Tibial artery (tissue), 4 donors: Measurements from ENCODE around the gene CACNA1C.

ENCODE experiments used
- DNase-seq, 2 donors: peaks; one replicate each; pipeline ENCODE4 v3.0.0-alpha.2; 2019
- H3K27ac ChIP-seq, 2 donors: fragments of 200-600 bp; sonication (generic) in 1 of 2; 1 replicate in 1 of 2; 2 replicates in 1 of 2; pipeline ENCODE4 v1.5.1; 2018 to 2019; ENCODE audit warnings: mild to moderate bottlenecking in 1 of 2
- H3K27me3 ChIP-seq, 2 donors: fragments of 200-600 bp; sonication (generic) in 1 of 2; one replicate each; pipeline versions ENCODE4 v1.5.1 to v1.6.0; 2016 to 2019
- H3K36me3 ChIP-seq, 3 donors: fragments of 200-600 bp; sonication (generic) in 2 of 3; one replicate each; pipeline ENCODE4 v1.5.1; 2016 to 2019; ENCODE audit warnings: mild to moderate bottlenecking in 2 of 3
- H3K4me1 ChIP-seq, 4 donors: fragments of 200-600 bp; sonication (generic) in 2 of 4; 1 replicate in 3 of 4; 2 replicates in 1 of 4; pipeline ENCODE4 v1.5.1; 2016 to 2019
- H3K4me3 ChIP-seq, 2 donors: fragments of 200-600 bp; sonication (generic) in 1 of 2; 1 replicate in 1 of 2; 2 replicates in 1 of 2; pipeline ENCODE4 v1.5.1; 2018 to 2019; ENCODE audit warnings: mild to moderate bottlenecking in 2 of 2
- H3K9me3 ChIP-seq, 3 donors: fragments of 200-600 bp; sonication (generic) in 1 of 3; one replicate each; pipeline ENCODE4 v1.5.1; 2016 to 2019
- intact Hi-C: fragments of 100-400 bp; cut with DNase I; formaldehyde crosslinking; loops from one replicate; pipeline ENCODE4 v1.15.0; 2023; ENCODE audit warnings: low total_unique reads
- TF ChIP-seq, protein P1 (sequence below), 2 experiments: fragments of 200-600 bp in 1 of 2; fragments of 450-650 bp in 1 of 2; IDR thresholded peaks; one replicate each; pipeline ENCODE4 v1.5.1; 2017 to 2019; ENCODE audit warnings: antibody characterized with exemption in 2 of 2, mild to moderate bottlenecking in 1 of 2, moderate library complexity in 1 of 2

Gene CACNA1C

DNA sequence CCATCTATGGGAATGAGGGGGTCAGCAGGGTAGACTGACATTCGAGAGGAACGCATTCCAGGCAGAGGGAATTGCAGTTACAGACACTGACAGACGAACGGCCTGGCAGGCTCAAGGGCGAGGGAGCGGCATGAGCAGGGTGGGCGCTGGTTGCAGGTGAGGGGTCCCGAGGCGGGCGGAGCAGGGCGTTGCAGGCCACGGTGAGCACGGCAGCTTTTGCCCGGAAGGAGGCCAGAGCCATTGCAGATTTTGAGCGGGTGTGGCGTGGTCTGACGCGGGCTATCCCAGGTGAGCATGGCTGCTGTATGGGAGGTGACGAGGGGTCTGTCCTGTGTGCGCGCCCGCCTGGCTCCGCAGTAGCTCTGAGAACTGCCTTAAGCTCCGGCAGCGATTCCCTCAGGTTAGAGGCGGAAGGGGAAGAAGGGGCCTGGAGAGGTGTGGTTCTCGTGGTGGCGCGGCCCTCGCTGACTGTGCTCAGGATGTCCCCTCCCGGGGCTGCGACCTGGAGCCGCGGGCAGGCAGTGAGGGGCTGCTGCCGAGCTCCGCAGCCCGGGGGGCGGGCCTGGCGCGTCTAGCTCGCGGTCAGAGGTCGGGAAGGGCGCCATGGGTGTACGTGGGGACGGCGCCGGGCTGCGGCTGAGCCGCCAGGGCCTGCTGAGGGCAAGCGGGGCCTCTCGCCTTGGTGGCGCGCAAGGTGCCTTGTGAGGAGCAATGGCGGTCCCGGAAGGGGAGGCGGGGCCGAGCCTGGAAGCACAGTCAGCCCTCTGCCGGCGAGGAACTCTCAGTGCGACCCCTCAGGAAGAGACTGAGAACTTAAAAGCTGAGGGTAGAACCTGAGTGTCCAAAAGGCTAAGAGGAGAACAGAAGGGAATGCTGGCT, 177.1 kb downstream of the CACNA1C start:
- intact Hi-C loops = no loop called here
- DNase-seq = no peak
- Histone ChIP-seq H3K4me1 (peaks cover 0 to 27% (median 3%) of the 10 kb centered on the region in 4 donors), H3K36me3 (no peaks in the 10 kb centered on the region), H3K9me3 (no peaks in the 10 kb centered on the region), H3K27ac (no peak overlapping the region), H3K27me3 (no peaks in the 10 kb centered on the region), H3K4me3 (no peak overlapping the region)
- TF ChIP-seq, protein P1, sequence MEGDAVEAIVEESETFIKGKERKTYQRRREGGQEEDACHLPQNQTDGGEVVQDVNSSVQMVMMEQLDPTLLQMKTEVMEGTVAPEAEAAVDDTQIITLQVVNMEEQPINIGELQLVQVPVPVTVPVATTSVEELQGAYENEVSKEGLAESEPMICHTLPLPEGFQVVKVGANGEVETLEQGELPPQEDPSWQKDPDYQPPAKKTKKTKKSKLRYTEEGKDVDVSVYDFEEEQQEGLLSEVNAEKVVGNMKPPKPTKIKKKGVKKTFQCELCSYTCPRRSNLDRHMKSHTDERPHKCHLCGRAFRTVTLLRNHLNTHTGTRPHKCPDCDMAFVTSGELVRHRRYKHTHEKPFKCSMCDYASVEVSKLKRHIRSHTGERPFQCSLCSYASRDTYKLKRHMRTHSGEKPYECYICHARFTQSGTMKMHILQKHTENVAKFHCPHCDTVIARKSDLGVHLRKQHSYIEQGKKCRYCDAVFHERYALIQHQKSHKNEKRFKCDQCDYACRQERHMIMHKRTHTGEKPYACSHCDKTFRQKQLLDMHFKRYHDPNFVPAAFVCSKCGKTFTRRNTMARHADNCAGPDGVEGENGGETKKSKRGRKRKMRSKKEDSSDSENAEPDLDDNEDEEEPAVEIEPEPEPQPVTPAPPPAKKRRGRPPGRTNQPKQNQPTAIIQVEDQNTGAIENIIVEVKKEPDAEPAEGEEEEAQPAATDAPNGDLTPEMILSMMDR (IDR thresholded peaks at IDR 0.05) = no peak

DNA sequence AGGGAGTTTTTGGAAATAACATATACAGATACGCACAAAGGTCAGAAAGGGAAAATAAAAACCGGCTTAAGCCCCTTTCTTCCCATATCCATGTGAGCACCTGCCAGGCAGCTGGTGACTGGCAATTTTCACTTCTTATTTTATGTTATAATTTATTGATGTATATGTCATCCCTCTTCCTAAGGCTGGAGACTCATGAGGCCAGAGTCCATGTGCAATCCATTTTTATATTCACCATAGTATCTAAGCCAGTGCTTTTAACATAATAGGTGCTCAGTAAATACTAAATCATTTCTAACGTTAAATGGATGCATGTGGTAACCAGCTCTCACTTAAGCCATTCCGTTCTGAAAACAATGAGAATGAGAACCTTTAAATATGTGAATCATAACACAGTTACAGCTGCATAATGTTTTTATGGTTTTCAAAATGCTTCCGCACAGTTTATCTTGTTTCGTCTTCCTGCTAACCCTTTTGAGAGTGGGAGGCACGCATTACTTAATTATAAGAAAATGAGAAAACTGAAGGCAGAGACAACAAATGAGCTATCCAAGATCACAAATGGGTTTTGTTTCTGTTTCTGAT, 178.3 kb downstream of the CACNA1C start:
- TF ChIP-seq, protein P1 (IDR thresholded peaks at IDR 0.05) = no peak
- Histone ChIP-seq H3K27me3 (no peaks in the 10 kb centered on the region), H3K36me3 (no peaks in the 10 kb centered on the region), H3K27ac (no peak overlapping the region), H3K4me1 (peaks cover 0 to 37% (median 11%) of the 10 kb centered on the region in 4 donors), H3K4me3 (no peak overlapping the region), H3K9me3 (no peaks in the 10 kb centered on the region)
- DNase-seq = no peak
- intact Hi-C loops = no loop called here

DNA sequence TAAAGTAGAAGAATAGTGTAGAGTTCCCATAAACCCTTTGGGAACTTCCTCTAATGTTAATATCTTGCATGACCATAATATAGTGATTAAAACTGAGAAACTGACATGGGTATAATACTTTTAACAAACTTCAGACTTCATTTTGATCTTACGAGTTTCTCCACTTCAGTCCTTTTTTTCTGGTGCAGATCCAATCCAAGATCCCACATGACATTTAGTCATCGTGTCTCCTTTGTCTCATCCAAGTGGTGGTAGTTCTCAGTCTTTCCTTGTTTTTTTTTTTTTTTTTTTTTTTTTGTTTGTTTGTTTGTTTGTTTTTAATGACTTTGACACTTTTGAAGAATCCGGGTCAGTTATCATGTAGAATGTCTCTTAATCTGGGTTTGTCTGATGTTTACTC, 179.2 kb downstream of the CACNA1C start:
- no peak overlapping the region for H3K4me3 ChIP-seq
- no peak for DNase-seq
- TF ChIP-seq, protein P1 (IDR thresholded peaks at IDR 0.05) = no peak
- no peaks in the 10 kb centered on the region for H3K36me3 ChIP-seq
- intact Hi-C loops = no loop called here
- H3K27ac ChIP-seq = no peak overlapping the region
- H3K4me1 ChIP-seq = peaks cover 0 to 30% (median 11%) of the 10 kb centered on the region in 4 donors
- no peaks in the 10 kb centered on the region for H3K9me3 ChIP-seq
- H3K27me3 ChIP-seq = no peaks in the 10 kb centered on the region

DNA sequence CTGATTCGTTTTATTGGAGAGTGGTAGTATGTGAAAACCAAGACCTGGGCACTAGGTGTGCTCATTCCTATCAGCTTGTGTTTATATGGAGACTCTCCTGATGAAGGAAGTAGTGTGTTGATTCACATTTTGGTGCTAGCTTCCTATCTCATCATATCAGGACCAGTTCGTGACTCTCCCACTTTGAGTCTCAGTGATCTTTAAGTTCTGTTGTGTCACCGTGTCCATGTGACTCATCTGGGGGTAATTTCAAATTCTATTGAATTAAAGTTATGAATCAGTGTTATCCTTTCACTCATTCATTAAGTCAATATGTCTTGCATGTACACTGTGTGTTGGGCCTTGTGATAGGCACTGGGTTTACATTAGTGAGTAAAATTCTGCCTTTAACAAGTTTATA, 180.2 kb downstream of the CACNA1C start:
- DNase-seq = no peak
- intact Hi-C loops = no loop called here
- H3K27ac ChIP-seq = peak overlapping the region in 1 of 2 donors; percentile 9
- H3K27me3 ChIP-seq = no peaks in the 10 kb centered on the region
- no peak overlapping the region for H3K4me3 ChIP-seq
- TF ChIP-seq, protein P1 (IDR thresholded peaks at IDR 0.05) = no peak
- H3K36me3 ChIP-seq = no peaks in the 10 kb centered on the region
- H3K9me3 ChIP-seq = no peaks in the 10 kb centered on the region
- H3K4me1 ChIP-seq = peaks cover 0 to 36% (median 14%) of the 10 kb centered on the region in 4 donors

DNA sequence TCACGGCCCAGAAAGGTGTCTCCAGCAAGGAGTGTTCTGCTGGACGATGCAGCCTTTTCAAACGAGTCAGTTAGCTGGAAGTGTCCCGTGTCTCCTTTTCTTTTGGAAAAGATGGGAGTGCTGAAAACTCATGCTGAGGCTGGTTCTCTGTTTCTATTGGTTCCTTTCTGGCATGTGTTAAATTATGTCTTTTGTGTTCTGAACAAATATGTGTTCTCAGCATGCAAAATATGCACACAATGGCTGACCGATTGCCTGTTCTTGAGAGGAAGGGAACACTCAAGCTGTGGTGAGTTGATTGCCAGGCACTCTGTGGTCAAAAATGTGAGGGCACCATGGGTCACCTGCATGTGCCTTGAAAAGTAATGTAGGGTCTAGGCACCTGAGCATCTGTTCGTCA, 181.3 kb downstream of the CACNA1C start:
- H3K27me3 ChIP-seq = no peaks in the 10 kb centered on the region
- TF ChIP-seq, protein P1 (IDR thresholded peaks at IDR 0.05) = no peak
- DNase-seq = no peak
- no peak overlapping the region for H3K4me3 ChIP-seq
- no peaks in the 10 kb centered on the region for H3K9me3 ChIP-seq
- no peaks in the 10 kb centered on the region for H3K36me3 ChIP-seq
- intact Hi-C loops = no loop called here
- H3K27ac ChIP-seq = peak overlapping the region in 1 of 2 donors; percentile 12
- H3K4me1 ChIP-seq = peaks cover 0 to 47% (median 23%) of the 10 kb centered on the region in 4 donors
